Esophagus (tissue), 2 donors: ENCODE data around the gene HOXC12. TPM values are rescaled to one million over a fixed set of nuclear protein-coding genes. Genes with fewer than 3 reads are reported as not detected.

Experiments
- H3K27ac ChIP-seq, 2 donors: one replicate each; pipeline ENCODE4 v1.5.1; 2013; ENCODE audit warnings: low read depth in 2 of 2, mild to moderate bottlenecking in 2 of 2, inconsistent platforms in 1 of 2, low read length in 1 of 2, moderate library complexity in 1 of 2
- H3K27me3 ChIP-seq, 2 donors: one replicate each; pipeline ENCODE4 v1.6.1; 2013; ENCODE audit warnings: low read length in 2 of 2, control low read depth in 1 of 2, mild to moderate bottlenecking in 1 of 2; ENCODE audit not compliant: insufficient read depth in 2 of 2, control insufficient read depth in 1 of 2
- H3K36me3 ChIP-seq, 2 donors: one replicate each; pipeline ENCODE4 v1.6.1; 2013; ENCODE audit warnings: low read length in 1 of 2; ENCODE audit not compliant: control insufficient read depth in 2 of 2, insufficient read depth in 2 of 2
- H3K4me1 ChIP-seq, 2 donors: one replicate each; pipeline ENCODE4 v1.6.1; 2013; ENCODE audit warnings: low read length in 1 of 2; ENCODE audit not compliant: control insufficient read depth in 2 of 2, insufficient read depth in 2 of 2
- H3K4me3 ChIP-seq, 2 donors: one replicate each; pipeline ENCODE4 v1.5.1; 2013; ENCODE audit warnings: low read length in 2 of 2, mild to moderate bottlenecking in 2 of 2, low read depth in 1 of 2, moderate library complexity in 1 of 2
- H3K9me3 ChIP-seq, 2 donors: one replicate each; pipeline ENCODE4 v1.6.1; 2013; ENCODE audit warnings: mild to moderate bottlenecking in 2 of 2, low read depth in 1 of 2, low read length in 1 of 2, moderate library complexity in 1 of 2; ENCODE audit not compliant: control insufficient read depth in 2 of 2, insufficient read depth in 1 of 2
- WGBS, 2 donors: extraction: QIAGEN DNeasy Blood & Tissue Kit; methylation state at CpG; one replicate each; pipeline ENCODE4 v1.1.7; 2013; 5-methylcytosine and 5-hydroxymethylcytosine counted together
- polyA plus RNA-seq, 2 donors: library from polyadenylated mRNA; stranded (reverse); fragments of 200-250 nt; gene quantifications; one replicate each; pipeline ENCODE4 v1.2.3, GENCODE V29; 2013
- donor health status: healthy with polysubstance abuse.
- donor health status: Bipolar disorder and iron deficiency.

Gene HOXC12
- polyA plus RNA-seq, 2 donors = not detected

GRCh38 chr12:53987787-53988230, 33.1 kb downstream of the HOXC12 start:
- Histone ChIP-seq H3K36me3 (no peaks in the 10 kb centered on the region), H3K4me1 (peaks cover 0 to 15% of the 10 kb centered on the region in 2 donors), H3K9me3 (peaks cover 0 to 3% of the 10 kb centered on the region in 2 donors), H3K27me3 (peaks cover 5 to 76% of the 10 kb centered on the region in 2 donors), H3K4me3 (no peak overlapping the region), H3K27ac (no peak overlapping the region)
- WGBS, 2 donors = 6 to 24% methylated on average over 4 of the region's 4 CpGs

- Histone ChIP-seq H3K36me3 (no peaks in the 10 kb centered on the region), H3K27me3 (peaks cover 5 to 77% of the 10 kb centered on the region in 2 donors), H3K27ac (no peak overlapping the region), H3K4me1 (peaks cover 0 to 15% of the 10 kb centered on the region in 2 donors), H3K9me3 (peaks cover 0 to 3% of the 10 kb centered on the region in 2 donors), H3K4me3 (no peak overlapping the region)
- WGBS, 2 donors = 7 to 14% methylated on average over 5 of the region's 5 CpGs
Observed at GRCh38 chr12:53988541-53989226, 34.0 kb downstream of the HOXC12 start.

GRCh38 chr12:53989227-53990113, 34.8 kb downstream of the HOXC12 start:
- H3K4me1 ChIP-seq = peaks cover 0 to 20% of the 10 kb centered on the region in 2 donors
- peaks cover 0 to 3% of the 10 kb centered on the region in 2 donors for H3K9me3 ChIP-seq
- no peak overlapping the region for H3K27ac ChIP-seq
- H3K36me3 ChIP-seq = no peaks in the 10 kb centered on the region
- WGBS, 2 donors = 5 to 8% methylated on average over 28 of the region's 28 CpGs
- peaks cover 5 to 76% of the 10 kb centered on the region in 2 donors for H3K27me3 ChIP-seq
- H3K4me3 ChIP-seq = no peak overlapping the region

GRCh38 chr12:53990311-53991076, 35.8 kb downstream of the HOXC12 start:
- WGBS, 2 donors = 9 to 10% methylated on average over 27 of the region's 27 CpGs
- Histone ChIP-seq H3K27ac (no peak overlapping the region), H3K27me3 (peaks cover 5 to 73% of the 10 kb centered on the region in 2 donors), H3K4me1 (peaks cover 0 to 16% of the 10 kb centered on the region in 2 donors), H3K36me3 (no peaks in the 10 kb centered on the region), H3K4me3 (no peak overlapping the region), H3K9me3 (peaks cover 0 to 3% of the 10 kb centered on the region in 2 donors)

- 3 to 9% methylated on average over 8 of the region's 8 CpGs for WGBS, 2 donors
- peaks cover 0 to 11% of the 10 kb centered on the region in 2 donors for H3K4me1 ChIP-seq
- peaks cover 0 to 3% of the 10 kb centered on the region in 2 donors for H3K9me3 ChIP-seq
- H3K27me3 ChIP-seq = peaks cover 5 to 68% of the 10 kb centered on the region in 2 donors
- no peak overlapping the region for H3K27ac ChIP-seq
- no peaks in the 10 kb centered on the region for H3K36me3 ChIP-seq
- H3K4me3 ChIP-seq = no peak overlapping the region
Observed at GRCh38 chr12:53991077-53991460, 36.4 kb downstream of the HOXC12 start.

GRCh38 chr12:53992377-53992889, 37.7 kb downstream of the HOXC12 start:
- 30 to 52% methylated on average over 7 of the region's 7 CpGs for WGBS, 2 donors
- Histone ChIP-seq H3K4me3 (no peak overlapping the region), H3K27me3 (peaks cover 5 to 66% of the 10 kb centered on the region in 2 donors), H3K4me1 (peaks cover 0 to 9% of the 10 kb centered on the region in 2 donors), H3K27ac (no peak overlapping the region), H3K36me3 (no peaks in the 10 kb centered on the region), H3K9me3 (no peaks in the 10 kb centered on the region)

- WGBS, 2 donors = 37 to 48% methylated on average over 18 of the region's 18 CpGs
- no peaks in the 10 kb centered on the region for H3K36me3 ChIP-seq
- H3K4me3 ChIP-seq = no peak overlapping the region
- no peak overlapping the region for H3K27ac ChIP-seq
- peaks cover 7 to 63% of the 10 kb centered on the region in 2 donors for H3K27me3 ChIP-seq
- H3K9me3 ChIP-seq = no peaks in the 10 kb centered on the region
- H3K4me1 ChIP-seq = peaks cover 0 to 9% of the 10 kb centered on the region in 2 donors
Observed at GRCh38 chr12:53993162-53994008, 38.7 kb downstream of the HOXC12 start.

GRCh38 chr12:53994009-53994263, 39.2 kb downstream of the HOXC12 start:
- 4 to 16% methylated on average over 19 of the region's 19 CpGs for WGBS, 2 donors
- Histone ChIP-seq H3K4me3 (no peak overlapping the region), H3K27me3 (peaks cover 7 to 61% of the 10 kb centered on the region in 2 donors), H3K27ac (no peak overlapping the region), H3K9me3 (no peaks in the 10 kb centered on the region), H3K4me1 (peaks cover 0 to 9% of the 10 kb centered on the region in 2 donors), H3K36me3 (no peaks in the 10 kb centered on the region)
